HG03060 (cell line): ENCODE data around the gene TMEM203.

Experiments used
- ATAC-seq: cut with Tn5 transposase; IDR thresholded peaks from one replicate; pipeline ENCODE4 v1.9.1; 2021; ENCODE audit warnings: low read depth, moderate number of reproducible peaks; ENCODE audit not compliant: unreplicated experiment

TMEM203 gene

DNA sequence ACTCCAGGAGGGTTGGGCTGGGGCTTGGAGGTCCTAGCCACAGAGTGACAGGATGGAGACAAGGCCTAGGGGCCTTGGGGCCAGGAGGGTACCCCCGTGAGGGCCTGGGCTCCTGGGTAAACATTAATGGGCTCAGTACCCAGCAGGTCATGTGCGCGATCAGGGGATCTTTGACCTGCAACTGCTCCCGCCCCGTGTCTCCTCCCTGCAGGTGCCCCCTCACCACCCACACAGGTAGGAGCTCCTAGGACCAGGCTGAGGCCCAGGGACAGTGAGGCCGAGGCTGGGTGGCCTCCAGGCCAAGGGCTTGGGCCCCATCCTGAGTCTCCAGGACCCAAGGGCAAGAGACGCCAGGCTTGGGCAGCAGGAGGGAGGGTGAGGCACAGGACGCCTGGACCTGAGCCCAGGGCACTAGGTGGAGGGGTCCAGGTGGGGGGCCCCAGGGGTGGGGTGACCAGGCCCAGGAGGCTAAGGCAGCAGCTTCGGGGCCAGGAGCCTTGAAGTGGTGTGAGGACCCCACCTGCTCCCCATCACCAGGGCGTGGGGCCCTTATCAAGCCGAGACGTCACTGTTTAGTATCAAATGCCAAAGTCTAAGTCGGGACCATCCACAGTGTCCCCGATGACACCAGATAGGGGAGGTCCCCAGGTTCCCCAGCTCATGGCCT lies 25.4 kb upstream of the TMEM203 start, which contains the start of gene SLC34A3:
SLC34A3 (plus strand) TSS at position 197 of the 667 bp plus-strand sequence. CDS start 802 bp downstream, outside the sequence.
- ATAC-seq: no peak

DNA sequence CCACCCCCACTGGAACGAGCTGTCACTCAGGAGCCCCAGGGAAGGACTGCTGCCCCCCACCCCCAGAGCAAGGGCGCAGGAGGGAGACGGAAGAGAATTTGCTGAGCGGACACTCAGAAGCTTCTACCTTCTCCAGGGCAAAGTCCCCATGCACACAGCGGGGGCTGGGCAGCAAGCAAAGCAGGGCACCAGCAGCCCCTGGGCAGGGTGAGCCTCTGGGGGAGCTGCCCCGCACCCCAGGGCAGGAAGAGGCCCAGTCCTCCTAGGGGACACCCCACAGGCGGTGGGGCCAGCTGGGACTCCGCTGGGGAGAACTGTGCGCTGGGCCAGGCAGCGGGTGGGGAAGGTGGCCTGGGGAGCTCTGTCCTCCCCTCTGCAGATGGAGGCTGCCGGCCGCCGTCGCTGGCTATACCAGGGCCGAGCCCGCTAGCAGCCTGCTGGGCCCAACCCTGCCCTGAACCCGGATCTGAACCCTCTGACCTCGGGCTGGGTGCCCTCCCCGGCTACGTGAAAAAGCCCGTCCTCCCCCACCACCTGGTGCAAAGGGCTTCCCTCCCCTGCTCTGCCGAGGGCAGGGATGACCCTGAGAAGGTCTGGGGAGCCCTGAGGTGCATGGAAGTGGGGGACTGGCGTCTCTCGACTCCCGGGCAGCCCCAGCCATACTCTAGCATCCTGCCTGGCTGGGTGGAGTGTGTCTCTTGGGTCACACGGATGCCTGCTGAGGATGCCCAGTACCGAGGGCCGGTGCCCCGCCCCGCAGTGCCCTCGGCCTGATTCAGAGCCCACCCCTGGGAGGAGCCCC lies 24.7 kb upstream of the TMEM203 start:
- ATAC-seq: no peak

DNA sequence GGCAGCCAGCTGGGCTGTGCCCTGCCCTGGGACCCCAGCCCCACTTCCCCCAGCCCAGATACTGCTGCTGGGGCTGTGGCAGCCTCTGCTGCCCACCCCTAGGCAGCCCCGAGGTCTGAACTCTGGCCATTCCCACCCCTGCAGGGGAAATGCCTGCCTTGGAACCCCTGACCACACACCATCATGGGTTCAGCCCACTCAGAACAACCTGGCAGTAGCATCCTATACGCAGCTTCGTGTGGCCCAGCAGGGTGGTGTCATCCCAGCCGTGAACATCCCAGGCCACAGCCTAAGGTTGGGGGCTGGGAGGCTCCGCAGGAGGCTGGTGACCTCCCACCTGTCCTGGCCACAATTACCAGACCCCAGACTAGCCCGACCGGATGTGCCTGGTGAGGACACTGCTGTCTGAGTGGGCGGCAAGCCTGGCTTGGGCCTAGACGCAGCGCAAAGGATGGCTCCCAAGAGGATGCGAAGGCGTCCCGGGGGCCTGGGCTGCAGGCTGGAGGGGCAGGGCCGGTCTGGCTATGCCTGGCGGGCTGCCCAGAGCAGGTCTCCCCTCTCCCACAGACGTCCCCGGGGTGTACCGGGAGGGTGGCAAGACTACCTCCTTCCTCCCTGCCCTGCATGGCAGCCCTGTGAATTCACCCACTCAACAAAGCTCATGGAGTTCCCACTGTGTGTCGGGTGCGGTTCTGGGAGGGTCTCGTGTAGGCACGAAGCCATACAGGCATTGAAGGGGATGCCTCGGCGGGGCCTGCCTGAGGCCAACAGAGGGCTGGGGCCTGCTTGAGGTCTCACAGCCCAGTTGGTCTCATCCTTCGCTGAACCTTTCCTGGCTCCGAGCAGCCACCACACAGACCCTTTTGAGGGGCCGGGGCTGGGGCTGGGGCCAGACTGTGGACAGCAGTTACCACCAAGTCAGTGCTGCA lies 23.8 kb upstream of the TMEM203 start:
- no peak for ATAC-seq

DNA sequence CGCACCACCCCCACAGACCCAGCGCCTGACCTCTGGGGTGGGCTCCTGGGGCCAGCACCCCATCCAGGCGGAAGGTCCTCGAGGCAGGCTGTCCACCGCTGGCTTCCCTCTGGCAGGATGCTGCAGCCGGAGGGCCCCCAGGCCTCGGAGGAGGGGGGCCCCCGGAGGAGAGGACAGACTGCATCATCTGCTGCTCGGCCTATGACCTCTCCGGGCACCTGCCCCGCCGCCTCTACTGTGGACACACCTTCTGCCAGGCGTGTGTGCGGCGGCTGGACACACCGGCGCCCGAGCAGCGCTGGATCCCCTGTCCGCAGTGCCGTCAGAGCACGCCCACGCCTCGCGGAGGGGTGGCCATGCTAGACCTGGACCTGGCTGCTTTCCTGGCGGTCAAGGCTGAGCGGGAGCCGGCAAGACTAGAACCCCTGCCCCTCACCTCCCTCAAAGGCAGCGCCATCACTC lies 23.1 kb upstream of the TMEM203 start:
- ATAC-seq: no peak

DNA sequence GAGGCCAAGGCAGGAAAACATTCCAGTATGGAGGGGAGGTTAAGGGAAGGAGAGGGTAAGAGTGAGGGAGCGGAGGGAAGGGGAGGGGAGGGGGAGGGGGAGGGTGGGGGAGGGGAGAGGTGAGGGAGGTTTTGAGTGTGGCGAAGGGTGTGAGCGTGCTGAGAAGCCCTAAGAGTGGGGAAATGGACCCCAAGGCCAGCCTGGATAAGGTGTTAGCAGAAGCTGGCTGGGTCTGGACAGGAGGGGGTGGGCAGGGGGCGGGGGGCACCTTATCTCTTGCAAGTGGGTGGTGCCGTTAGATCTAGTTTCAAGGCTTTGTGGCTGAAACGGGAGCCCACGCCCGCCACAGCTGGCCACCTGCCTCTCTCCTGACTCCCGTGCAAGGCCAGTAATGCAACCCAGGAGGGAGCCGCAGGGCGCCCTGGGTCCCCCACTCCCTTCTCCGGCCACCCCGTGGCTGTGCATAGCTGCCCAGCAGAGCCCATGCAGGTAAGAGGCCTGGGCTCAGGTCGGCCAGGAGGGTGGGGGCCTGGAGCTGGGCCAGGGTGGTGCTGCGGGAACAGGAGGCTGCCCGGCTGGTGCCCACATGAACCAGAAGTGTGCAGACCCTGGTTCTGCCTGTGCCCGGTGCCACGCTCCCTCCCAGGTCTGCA lies 22.5 kb upstream of the TMEM203 start:
- no peak for ATAC-seq

DNA sequence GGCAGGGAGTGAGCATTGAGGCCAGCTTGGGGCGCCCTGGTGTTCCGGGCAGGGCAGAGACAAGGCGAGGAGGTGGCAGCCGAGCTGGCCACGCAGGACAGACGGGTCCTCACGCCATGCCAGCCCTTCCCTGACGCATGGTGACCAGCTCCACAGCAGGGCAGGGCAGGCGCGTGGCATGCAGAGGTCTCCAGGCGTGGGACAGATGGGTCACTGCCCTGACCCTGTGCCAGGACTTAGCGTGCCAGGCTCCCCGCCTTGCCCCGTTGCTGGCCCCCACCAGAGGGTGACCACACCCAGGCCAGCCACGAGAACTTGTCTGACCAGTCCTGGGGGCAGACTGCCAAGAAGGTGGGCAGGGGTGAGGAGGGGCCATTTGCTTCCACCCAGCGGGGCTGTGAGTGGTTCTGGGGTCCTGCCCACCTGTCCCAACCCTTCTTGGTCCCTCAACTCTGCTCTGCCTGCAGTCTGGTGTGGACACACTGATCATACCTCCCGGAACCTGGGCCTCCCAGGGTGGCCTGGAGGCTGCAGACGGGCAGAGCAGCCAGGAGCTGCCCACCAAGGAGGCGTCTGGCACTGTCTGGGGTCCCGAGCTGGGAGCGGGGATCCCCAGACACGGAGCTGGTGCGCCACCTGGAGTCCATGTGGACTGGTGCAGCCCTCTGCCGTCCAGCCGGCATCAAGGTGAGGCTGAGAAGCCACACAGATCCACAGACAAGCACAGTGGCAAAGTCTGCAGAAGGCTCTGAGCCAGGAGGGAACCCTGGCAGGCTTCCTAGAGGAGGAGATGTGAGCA lies 21.8 kb upstream of the TMEM203 start, which contains the start of gene RNF224:
RNF224 (plus strand) TSS at position 449 of the 799 bp plus-strand sequence. CDS start 834 bp downstream, outside the sequence.
- ATAC-seq: no peak

DNA sequence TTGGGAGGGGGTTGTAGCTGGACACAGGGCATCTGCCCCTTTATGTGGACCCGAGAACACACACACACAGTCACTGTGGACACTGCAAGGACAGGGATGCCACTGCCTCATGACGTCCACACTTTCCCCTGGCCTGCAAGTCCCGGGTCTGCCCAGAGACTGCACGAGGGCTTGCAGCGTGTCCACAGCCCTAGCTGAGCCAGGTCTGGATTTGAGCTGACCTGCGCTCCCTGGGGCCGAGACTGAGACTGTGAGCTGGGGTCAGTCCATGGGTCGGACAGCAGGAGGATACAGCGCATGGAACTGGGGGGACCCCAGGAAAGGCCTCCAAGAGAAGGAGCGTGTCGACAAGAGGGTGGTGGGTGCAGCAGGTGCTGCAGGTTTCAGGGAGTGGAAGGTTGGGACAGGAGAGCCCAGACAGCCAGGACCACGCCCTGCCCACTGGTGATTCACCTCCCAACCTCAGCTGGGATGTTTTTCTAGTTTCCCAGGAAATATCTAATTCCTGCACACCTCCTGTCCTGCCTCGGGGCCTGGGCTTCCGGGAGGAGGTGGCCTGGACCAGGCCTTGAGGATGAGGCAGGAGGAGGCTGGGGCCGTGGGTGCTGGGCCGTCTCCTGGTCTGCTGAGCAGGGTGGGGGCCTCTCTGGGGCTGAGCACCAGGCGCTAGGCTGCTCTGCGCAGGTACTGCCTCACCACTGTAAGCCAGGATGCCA lies 21.0 kb upstream of the TMEM203 start:
- no peak for ATAC-seq

DNA sequence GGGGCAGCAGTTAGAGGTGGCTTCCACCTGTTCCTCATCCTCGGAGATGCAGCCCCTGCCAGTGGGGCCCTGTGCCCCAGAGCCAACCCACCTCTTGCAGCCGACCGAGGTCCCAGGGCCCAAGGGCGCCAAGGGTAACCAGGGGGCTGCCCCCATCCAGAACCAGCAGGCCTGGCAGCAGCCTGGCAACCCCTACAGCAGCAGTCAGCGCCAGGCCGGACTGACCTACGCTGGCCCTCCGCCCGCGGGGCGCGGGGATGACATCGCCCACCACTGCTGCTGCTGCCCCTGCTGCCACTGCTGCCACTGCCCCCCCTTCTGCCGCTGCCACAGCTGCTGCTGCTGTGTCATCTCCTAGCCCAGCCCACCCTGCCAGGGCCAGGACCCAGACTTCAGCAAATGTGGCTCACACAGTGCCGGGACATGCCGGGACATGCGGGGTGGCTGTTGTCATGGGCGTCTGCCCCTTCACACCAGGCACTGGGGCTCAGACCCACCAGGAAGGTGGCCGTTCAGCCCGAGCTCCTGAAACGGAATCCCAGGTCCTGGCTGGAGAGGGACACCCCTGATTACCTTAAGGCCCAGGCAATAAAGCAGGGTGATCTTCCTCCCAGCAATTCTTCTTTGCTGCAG lies 20.4 kb upstream of the TMEM203 start:
- no peak for ATAC-seq

DNA sequence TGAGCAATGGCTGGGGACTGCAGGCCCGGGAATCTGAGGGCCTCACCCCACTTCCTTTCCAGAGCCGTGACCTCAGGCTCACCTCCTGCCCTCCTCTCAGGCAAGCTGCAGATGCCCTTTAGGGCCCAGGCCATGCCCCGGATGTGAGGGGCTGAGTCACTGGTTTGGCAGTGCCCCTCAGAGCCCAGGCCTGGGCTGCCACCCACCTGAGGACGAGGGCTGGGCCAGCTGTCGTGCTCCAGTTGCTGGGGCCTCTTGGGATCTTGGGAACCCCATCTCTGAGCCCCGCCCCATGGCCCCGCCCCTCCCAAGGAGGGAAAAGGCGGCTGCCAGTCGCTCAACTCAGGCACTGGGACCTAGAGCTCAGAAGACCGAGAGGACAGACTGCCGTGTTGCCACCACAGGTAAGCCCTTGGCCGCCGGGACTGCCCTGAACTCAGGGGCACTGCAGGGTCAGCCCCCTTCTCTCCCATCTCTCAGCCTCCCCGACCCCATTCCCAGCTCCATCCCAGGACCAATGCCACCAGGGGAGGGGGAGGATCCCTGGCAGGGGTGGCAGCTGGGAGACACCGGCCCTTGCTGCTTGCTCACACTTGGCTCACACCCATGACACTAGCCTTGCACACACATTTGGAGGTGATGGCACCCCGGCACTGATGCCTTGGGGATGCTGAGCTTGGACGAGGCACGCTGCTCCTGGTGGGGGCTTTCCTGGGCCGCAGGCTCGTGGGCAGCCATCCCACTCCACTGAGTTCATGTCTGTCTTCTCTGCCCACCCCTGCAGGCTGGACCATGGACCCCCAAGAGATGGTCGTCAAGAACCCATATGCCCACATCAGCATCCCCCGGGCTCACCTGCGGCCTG lies 19.6 kb upstream of the TMEM203 start, which contains the start of gene CYSRT1:
CYSRT1 (plus strand) TSS at position 345 of the 865 bp plus-strand sequence; CDS start at position 793, 448 bp downstream.
- no peak for ATAC-seq

DNA sequence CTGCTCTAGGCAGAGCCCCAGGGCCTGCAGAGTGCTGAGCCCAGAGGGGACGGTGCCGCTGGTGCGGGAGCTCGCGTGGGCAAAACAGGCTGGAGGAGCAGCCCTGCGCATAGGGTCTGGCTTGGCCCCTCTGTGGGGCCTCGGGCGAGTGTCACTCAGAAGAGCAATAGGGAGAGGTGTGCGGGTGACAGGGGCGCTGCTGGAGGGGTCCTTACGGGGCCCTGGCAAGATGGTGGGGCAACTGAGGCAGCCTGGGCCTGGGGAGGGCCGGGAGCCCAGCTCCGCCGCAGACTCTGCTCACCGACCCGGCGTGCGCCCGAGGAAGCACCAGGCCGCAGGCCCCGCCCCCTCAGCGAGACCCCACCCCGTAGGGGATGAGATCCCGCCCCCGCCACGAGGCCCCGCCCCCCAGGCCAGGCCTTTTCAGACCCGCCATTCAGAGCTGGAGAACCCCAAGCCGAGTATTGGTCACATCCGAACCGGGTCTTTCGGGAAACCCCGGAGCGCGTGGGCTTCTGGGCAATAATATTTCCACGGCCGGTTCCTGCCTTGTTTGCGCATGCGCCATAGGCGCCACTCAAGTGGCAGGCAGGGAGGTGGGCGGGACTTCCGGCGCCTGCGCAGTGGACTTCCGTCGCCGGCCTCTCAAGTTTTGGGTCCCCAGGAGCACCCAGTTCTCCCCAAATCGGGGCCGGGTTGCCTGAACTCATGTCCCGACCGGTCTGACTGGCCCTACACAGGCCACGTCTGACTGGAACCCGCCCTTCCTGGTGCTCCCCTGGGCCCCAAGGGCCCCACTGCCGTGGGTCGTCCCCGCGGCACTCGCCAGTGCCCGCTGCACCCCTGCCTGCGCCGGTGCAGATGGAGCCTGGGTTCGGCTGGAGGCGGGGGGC lies 17.9 kb upstream of the TMEM203 start:
- ATAC-seq: peak; percentile 76

DNA sequence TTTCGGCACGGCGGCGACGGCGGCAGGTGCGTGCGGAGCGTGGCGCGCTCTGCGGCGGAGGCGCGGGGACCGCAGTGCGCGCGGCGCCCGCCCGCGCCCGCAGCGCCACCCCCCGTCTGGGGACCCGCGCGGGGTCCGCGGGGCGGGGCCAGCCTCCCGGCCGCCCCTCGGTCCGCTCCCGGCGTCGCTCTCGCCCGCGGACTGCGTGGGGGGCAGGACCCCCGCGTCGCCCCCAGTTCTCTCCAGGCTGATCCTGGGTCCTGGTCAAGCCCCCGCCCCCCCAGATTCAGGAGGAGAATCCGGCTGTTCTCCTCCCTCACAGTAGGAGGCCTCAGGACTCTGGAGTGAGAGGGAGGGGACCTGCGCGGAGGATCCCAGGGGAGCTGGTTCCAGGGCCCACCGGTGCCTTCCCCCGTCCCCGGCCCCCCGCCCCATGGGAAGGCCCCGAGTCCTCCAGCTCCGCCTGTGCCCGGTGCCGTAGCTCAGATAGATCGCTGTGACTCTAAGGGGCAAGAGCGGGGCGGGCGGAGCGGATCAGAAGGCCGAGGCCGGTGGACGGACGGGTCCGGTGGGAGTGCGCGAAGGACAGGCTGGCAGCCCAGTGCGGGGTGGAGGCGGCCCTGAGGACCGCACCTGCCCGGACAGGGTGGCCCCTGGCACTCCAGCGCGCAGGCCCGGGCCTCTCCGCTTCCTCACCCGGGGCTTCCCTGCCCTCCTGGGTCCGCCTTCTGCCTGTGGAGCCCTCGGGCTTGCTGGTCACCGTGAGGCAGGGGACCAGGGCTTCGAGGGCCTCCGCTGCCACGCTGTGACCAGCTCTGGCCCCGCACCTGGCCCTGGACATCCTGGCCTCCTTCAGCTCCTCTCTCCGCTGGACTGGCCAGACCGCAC lies 17.0 kb upstream of the TMEM203 start, which contains the start of gene RNF208:
RNF208 (minus strand) TSS at position 51 of the 888 bp plus-strand sequence. CDS start 1,028 bp downstream, outside the sequence.
- ATAC-seq: no peak

DNA sequence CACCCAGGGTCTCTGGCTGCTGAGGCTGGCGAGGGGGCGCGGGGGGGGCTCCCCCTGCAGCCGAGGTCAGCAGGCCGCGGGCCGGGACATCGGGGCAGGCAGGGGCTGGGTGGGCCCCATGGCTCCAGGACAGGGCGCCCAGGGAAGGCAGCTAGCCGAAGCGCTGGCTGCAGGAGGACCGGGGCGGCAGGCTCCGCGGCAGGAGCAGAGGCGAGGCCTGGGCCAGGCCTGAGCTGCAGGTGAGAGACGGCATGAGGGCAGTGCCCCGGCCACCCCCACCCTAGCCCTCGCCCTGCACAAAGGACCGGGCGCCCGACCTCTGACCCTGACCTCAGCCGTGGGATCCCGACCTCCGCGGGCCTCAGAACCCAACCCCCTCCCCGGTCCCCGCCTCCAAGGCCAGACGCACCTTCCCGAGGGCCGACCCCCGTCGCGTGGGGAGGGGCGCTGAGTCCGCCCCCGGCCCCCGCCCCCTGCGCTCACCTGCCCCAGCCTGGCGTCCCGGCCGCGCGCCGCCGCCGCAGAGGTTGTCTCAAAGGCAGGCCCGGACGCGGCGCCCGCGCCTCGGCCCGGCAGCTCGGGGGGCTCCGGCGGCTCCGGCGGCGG lies 16.2 kb upstream of the TMEM203 start:
- no peak for ATAC-seq

DNA sequence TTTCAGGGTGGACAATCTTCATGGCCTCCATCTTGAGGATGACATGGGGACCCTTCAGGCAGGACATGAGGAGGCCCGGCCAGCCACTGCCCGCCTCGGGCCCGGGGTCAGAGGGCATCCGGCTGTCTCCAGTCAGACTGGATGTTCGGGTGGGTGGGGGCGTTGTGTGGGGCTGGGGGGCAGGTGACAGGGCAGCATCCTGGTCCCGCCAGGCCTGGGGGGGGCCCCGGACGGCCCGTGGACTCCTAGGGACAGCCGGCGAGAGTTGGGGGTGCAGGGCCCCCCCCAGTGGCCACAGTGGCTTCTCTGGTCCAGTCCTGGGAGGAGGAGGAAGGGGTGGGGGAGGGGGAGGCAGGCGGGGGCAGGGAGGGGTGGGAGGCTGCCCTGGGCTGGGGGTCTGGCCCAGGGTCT lies 15.7 kb upstream of the TMEM203 start:
- no peak for ATAC-seq

DNA sequence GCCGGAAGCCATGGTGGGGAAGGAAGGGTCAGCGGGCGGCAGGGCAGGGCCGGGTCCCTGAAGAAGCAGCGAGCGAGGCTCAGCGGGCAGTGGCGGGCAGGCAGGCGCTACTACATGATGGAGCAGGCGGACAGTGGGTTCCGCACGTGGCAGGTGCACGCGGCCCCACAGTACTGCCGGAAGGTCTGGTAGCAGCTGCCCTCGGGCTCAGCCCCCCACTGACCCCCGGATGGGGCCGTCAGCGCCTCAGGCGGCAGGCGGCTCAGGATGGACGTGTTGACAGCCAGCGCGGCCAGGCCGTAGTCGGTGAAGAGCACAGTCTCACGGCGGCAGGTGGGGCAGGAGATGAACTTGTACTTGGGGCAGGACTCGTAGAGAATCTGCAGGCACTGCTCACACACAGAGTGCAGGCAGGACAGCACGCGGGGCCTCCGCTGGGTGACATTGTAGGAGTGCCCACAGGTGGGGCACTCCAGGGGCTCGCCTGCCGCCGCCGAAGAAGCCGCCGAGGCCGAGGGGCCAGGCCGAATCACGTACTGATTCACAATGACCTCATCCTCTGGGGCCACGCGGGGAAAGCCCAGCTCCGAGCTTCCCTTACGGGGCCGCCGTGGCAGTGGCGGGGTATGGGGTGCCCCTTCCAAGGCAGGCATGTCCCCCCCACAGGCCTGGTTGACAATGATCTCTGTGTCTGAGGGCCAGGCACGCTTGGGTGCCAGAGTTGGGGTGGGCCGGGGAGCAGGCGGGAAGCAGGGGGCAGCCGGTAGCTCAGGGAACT lies 15.1 kb upstream of the TMEM203 start:
- no peak for ATAC-seq
